ENCODE data around the gene MYOM1.
"Not testable (repeated sequence)": the region's sequence is repeated elsewhere in the genome, so short reads cannot be mapped to it uniquely, and the experiment has no call there.

- TF ChIP-seq CTCF (IDR thresholded peaks at IDR 0.05; ENCODE audit: insufficient read depth, low read depth, low read length); EZH2 (IDR thresholded peaks at IDR 0.05; ENCODE audit: insufficient read depth, low read length): not testable (repeated sequence)
These were observed 169.8 kb downstream of the MYOM1 start for GRCh38 chr18:3049897-3050454.

Data from astrocyte (in vitro differentiated cells and primary cell).